ENCODE data around the gene SLC12A9.

The SLC12A9 gene

DNA sequence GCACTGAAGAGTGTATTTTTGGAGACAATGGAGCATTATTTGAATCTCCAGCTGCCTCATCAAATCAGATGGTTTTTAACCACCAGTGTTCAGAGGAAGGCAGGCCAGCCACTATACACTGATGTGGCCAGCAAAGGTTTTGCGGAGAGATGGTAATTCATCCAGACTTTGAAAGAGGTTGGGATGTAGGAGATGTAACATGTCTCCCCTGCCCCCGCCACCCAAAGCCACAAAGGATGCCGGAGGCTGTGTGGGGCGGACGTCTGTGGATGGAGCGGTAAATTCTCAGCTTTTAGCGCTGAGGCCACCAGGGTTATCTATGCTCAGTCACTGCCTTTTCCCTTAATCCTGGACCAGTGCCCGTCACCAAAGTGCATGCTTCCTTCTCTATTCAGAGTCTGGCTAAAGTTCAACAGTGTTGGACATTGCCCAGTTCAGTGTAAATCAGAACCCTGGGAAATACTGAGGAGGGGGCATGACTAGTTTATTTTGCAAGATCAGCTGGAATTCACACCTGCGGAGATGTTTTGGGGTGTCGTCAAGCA is 11.0 kb downstream of the SLC12A9 start:
- no peak for DNase-seq

DNA sequence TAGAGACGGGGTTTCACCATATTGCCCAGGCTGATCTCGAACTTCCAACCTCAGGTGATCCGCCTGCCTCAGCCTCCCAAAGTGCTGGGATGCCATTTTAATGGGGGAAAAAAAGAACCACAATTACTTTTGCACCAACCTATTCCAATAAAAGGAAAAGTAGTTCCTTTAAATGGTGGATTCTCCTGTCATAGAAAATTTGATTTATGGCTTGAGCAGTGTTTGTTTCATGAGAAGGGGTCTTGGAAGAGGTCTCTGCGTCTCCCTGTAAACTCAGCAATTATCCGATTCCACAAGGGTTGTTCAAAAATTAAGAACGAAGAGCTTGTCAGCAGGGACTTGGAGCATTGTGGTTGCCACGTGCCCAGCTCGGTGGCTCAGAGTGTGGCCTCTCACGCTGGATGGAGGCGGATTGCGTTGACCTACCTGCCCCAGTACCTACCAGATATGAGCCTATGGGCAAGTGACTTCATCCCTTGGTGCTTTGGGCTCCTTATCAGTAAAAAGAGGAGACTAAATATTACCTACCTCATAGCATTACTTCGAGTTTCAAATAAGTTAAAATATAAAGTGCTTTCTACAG is 11.8 kb downstream of the SLC12A9 start:
- no peak for DNase-seq

GRCh38 chr7:100865372-100865911 is 12.9 kb downstream of the SLC12A9 start:
- no peak for DNase-seq

DNA sequence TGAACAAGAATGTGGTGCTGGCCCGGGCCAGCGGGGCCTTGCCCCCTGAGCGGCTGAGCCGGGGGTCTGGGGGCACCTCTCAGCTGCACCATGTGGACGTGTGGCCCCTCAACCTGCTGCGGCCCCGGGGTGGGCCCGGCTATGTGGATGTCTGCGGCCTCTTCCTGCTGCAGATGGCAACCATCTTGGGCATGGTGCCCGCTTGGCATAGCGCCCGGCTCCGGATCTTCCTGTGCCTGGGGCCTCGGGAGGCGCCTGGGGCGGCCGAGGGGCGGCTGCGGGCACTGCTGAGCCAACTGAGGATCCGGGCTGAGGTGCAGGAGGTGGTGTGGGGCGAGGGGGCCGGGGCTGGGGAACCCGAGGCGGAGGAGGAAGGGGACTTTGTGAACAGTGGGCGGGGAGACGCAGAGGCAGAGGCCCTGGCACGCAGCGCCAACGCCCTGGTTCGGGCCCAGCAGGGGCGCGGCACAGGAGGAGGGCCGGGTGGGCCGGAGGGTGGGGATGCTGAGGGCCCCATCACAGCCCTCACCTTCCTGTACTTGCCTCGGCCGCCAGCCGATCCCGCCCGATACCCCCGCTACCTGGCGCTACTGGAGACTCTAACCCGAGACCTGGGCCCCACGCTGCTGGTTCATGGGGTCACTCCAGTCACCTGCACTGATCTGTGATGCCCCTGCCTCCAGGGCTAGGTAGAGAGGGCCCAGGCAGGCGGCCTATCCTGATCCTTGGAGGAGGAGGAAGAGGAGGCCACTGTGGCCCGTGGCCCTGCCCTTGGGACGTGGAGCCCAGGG is 13.6 kb downstream of the SLC12A9 start:
- DNase-seq = peak; percentile 45

GRCh38 chr7:100866729-100867039 is 14.2 kb downstream of the SLC12A9 start:
- DNase-seq = no peak

DNA sequence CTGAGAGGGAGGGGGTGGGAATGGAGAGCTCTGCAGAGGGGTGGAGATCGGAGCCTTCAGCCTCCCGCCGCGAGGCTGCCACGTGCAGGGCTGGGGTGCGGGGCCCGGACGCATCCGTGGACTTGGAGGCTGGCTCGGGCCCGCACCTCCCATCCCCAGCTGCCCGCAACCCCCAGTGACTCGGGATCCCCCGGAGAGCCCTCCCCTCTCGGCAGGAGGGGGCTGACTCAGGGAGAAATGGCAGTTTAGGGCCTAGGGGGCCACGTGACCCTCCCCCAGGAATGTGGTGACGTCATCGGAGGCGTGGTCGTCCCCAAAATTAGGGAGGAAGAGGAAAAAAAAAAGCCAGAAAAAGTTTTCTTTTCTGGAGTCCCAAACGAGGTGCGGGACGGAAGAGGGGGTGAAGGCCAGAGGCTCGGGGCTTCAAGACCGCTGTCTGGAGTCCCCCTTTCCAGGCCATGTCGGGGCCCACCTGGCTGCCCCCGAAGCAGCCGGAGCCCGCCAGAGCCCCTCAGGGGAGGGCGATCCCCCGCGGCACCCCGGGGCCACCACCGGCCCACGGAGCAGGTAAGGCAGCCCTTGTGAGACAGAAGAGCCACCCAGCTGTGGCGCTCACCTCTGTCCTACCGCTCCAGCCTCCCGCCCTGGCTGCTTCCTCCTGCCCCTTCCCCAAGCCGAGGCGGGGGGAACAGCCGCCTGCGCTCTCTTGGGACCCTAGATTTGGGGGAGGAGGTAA is 14.7 kb downstream of the SLC12A9 start, which contains the start of gene TRIP6:
Gene TRIP6, plus strand, starts transcription at position 348 of the 736 bp plus-strand sequence. Its CDS starts 111 bp downstream, at position 459.
- peak; percentile 69 for DNase-seq

DNA sequence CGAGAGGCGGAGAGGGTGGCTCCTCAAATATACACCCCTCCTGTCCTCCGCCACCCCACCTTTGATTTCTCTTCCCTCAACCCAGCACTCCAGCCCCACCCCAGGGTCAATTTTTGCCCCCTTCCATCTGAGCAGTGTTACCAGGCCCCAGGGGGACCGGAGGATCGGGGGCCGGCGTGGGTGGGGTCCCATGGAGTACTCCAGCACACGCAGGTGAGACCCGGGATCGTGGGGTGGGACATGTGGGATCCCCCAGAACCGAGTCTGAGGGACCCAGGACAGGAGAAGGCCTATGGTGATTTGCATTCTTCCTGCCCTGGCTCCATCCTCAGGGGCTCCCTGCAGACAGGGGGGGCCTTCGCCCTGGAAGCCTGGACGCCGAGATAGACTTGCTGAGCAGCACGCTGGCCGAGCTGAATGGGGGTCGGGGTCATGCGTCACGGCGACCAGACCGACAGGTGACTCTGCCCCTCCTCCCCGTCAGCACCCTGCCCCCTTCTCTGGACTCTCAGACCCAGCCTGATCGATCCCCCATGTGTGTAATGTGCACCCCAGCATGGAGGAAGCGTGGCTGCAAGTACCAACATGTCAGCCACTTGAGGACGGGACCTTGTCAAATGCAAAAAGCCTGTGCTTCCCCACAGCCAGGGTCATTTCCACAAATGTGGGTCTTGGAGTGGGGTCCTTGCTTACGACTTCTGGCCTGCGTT is 15.4 kb downstream of the SLC12A9 start:
- DNase-seq = no peak

DNA sequence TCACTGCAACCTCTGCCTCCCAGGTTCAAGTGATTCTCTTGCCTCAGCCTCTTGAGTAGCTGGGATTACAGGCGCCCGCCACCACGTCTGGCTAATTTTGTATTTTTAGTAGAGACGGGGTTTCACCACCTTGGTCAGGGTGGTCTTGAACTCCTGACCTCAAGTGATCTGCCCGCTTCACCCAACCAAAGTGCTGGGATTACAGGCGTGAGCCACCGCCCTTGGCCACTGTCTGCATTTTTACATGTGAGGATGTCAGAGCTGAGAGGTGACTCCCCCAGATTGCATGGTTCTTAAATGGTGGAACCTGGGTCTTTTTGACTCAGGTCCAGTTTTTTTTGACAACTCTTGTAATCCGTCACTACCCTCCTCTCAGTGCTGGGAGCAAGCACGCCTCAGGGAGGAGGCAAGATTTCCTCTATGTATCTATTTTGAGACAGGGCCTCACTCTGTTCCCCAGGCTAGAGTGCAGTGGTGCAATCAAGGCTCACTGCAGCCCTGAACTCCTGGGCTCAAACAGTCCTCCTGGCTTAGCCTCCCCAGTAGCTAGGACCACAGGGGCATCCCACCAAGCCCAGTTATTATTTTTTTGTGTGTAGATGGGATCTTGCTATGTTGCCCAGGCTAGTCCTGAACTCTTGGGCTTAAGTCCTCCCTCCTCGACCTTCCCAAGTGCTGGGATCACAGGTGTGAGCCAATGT is 21.2 kb downstream of the SLC12A9 start:
- DNase-seq = no peak

GRCh38 chr7:100874300-100874576 is 21.7 kb downstream of the SLC12A9 start:
- no peak for DNase-seq

- peak; percentile 99 for DNase-seq
These were observed 22.3 kb downstream of the SLC12A9 start, which contains the start of gene SRRT for GRCh38 chr7:100874577-100875355. TSS of gene SRRT (plus strand) at chr7:100875103. CDS start at chr7:100875591, 488 bp downstream.

- DNase-seq = peak; percentile 42
These were observed 22.8 kb downstream of the SLC12A9 start for GRCh38 chr7:100875356-100875751.

DNA sequence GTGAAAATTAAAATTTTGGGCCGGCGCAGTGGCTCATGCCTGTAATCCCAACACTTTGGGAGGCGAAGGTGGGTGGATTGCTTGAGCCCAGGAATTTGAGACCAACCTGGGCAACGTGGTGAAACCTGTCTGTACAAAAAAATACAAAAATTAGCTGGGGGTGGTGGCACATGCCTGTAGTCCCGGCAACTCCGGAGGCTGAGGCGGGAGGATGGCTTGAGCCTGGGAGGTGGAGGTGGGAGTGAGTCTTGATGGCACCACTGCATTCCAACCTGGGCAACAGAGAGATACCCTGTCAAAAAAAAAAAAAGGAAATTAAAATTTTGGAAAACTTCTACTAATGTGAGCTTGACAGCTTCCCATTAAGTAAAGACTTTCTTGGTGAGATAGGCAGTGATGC is 25.5 kb downstream of the SLC12A9 start:
- DNase-seq = no peak

- DNase-seq = no peak
These were observed 26.2 kb downstream of the SLC12A9 start for GRCh38 chr7:100878685-100879084.

DNA sequence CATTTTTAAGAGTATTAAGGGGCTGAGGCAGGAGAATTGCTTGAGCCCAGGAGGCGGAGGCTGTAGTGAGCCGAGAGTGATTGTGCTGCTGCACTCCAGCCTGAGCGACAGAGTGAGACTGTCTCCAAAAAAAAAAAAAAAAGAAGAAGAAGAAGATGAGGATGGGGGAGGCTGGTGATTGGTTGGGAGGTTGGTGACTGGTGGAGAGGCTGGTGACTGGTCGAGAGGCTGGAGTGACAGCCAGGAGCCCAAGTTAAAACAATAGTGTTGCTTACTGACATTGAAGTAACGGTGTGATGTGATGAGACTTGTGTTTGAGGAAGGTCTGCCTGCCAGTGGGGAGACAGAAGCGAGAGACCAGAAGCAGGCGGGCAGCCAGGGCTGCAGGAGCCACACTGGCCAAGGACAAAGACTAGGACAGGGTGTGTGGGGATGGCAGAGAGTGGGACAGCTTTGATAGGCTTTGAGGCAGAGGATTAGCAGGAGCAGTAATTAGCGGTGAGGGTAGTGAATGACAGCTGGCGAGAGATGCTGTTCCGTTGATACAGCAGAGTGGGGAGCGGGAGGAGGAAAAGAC is 27.3 kb downstream of the SLC12A9 start:
- no peak for DNase-seq

GRCh38 chr7:100880645-100881044 is 28.1 kb downstream of the SLC12A9 start:
- DNase-seq = no peak

- DNase-seq = no peak
These were observed 28.6 kb downstream of the SLC12A9 start for GRCh38 chr7:100881136-100881535.

GRCh38 chr7:100882201-100882600 is 29.7 kb downstream of the SLC12A9 start:
- no peak for DNase-seq

DNA sequence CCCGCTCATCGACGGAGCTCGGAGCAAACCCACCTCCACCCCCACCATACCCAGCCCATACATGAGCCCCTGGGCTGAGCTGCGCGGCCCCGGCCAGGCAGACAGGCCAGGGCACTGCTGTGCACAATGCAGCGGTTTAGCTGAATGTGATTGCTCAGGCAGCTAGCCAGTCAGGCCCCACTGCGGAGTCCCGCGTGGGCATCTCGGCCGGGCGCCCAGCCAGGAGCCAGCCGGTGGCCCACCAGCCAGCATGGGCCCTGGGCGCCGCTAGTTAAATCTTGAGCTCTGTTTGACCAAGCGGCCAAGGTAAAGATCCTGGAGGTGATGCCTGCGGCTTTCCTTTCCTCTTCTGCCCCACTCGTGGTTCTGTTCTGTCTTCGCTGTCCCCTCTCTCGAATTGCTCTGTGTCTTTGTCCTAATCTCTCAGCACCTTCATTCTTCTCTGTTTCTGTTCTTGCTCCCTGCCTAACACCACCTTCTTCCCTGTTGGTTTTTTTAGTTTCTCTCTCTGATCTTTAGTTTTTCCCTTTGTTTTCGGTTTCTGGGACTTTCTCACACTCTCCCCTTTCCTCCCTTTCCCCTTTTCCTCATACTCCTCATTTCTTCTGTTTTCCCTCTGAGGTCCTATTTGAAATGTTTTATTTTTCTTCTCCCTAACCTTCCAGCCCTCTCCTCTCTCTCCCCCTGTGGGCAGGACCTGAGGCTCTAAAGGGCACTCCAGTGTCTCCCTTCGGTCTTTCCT is 30.4 kb downstream of the SLC12A9 start:
- DNase-seq = no peak

- no peak for DNase-seq
These were observed 32.4 kb downstream of the SLC12A9 start for GRCh38 chr7:100884736-100885439.

All from activated naive CD4-positive, alpha-beta T cell treated with anti-CD3 and anti-CD28 coated beads, Interleukin-2, amount 50 U/mL, for 16 hours (primary cell).